B cell (primary cell): ENCODE measurements around the gene MAP2K5.

ENCODE experiments used
- CTCF ChIP-seq: fragments of 200-600 bp; IDR thresholded peaks from one replicate; pipeline ENCODE4 v1.8.0; 2022; ENCODE audit warnings: antibody characterized with exemption, mild to moderate bottlenecking
- EZH2 ChIP-seq: IDR thresholded peaks from 2 replicates; pipeline ENCODE4 v1.6.1; 2012; ENCODE audit warnings: borderline replicate concordance, low read depth, mild to moderate bottlenecking, moderate library complexity, low read length; ENCODE audit not compliant: insufficient read depth, poor library complexity, severe bottlenecking

GRCh38 chr15:67548236-67548852 is 5.8 kb downstream of the MAP2K5 start:
- TF ChIP-seq CTCF: no peak
- no peak for TF ChIP-seq EZH2
